WI38 (cell line): ENCODE data around the gene CCDC187.

Experiments
- H3K4me3 ChIP-seq: 2 replicates; pipeline ENCODE4 v1.5.1; 2011; ENCODE audit warnings: low read depth, mild to moderate bottlenecking, control low read depth, low read length
- TF ChIP-seq, protein P1 (sequence below): IDR thresholded peaks from 2 replicates; pipeline ENCODE4 v1.5.1; 2012; ENCODE audit warnings: low read depth, mild to moderate bottlenecking, control low read depth, low read length

The CCDC187 gene

DNA sequence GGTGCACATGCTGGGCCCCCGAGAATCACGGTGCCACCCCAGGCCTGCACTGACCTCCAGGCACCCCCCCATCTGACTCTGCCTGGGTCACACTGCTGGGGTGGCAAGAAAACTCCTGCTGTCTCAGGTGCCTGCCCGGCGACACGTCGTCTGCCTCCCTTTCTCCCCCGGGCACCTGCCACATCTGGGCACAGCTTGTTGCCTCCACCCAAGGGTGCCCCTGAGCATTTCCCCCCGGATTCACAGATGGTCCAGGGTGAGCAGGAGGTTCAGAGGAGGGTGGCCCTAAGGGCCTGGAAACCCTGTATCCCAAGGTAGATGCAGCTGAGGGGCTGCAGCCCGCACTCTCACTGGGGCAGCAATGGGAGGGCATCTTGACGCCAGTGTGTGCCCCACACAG lies 43.4 kb downstream of the CCDC187 start:
- no peak overlapping the region for H3K4me3 ChIP-seq
- TF ChIP-seq, protein P1, sequence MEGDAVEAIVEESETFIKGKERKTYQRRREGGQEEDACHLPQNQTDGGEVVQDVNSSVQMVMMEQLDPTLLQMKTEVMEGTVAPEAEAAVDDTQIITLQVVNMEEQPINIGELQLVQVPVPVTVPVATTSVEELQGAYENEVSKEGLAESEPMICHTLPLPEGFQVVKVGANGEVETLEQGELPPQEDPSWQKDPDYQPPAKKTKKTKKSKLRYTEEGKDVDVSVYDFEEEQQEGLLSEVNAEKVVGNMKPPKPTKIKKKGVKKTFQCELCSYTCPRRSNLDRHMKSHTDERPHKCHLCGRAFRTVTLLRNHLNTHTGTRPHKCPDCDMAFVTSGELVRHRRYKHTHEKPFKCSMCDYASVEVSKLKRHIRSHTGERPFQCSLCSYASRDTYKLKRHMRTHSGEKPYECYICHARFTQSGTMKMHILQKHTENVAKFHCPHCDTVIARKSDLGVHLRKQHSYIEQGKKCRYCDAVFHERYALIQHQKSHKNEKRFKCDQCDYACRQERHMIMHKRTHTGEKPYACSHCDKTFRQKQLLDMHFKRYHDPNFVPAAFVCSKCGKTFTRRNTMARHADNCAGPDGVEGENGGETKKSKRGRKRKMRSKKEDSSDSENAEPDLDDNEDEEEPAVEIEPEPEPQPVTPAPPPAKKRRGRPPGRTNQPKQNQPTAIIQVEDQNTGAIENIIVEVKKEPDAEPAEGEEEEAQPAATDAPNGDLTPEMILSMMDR = no peak

DNA sequence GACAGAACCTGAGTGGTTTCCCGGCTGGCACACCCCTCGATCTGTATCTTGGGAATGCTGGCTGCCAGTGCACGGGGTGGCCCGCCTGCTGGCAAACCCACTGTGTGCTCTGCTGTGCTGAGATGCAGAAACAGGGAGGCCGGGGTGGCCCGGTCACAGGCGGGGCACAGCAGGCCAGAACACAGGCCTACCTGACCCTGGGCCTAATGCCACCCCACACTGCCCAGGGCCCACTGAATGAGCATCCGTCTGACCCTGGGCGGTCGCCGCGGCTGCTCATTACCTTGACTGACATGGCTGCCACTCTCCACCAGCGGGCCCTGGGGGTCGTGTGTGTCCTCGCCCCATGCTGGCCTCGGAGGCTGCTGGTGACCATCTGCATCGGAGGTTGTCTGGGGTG lies 44.1 kb downstream of the CCDC187 start:
- TF ChIP-seq, protein P1 = no peak
- H3K4me3 ChIP-seq = no peak overlapping the region

DNA sequence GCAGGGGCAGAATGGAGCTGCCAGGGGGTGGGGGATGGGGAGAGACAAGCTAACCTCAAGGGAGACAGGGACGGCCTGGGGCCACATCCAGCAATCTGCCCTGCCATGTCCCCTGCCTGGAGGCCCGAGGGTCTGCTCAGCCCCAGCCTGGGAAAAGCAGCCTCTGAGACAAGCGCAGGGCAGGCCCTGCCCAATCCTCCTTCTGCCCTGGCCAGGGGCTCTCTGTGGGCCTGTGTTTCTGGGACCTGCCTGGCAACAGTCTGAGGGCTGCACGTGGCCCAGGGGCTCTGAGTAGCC lies 44.4 kb downstream of the CCDC187 start:
- no peak overlapping the region for H3K4me3 ChIP-seq
- TF ChIP-seq, protein P1 = no peak

DNA sequence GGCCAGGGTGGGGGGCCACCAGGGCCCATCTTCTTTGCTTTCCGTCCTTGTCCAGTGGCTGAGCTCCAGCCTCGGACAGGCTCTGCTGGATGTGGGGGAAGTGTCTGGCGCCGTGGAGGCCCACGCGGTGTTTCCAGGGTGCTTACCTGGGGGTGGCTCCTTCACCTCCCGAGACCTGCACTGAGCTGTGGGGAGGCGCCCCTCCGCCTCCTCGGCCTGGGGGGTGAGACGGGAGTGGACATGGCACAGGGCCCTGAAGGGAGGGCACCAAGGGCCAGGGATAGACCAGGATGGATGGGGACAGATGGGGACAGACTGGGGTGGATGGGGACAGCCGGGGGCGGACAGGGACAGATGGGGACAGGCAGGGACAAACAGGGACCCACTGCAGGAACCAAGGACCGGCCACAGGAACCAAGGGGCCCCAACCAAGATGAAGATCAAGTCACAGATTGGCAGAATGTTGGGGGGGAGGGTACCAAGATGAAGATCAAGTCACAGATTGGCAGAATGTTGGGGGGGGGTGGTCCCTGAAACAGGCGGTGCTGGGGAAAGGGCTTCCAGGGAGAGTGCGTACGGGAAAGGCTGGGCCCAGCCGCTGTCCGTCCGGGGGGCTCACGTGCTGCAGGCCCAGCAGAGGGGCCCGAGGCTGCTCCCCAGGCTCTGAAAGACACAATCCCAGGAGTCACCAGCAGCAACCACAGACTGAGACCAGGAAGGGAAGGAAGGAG lies 44.9 kb downstream of the CCDC187 start:
- TF ChIP-seq, protein P1 = no peak
- no peak overlapping the region for H3K4me3 ChIP-seq

DNA sequence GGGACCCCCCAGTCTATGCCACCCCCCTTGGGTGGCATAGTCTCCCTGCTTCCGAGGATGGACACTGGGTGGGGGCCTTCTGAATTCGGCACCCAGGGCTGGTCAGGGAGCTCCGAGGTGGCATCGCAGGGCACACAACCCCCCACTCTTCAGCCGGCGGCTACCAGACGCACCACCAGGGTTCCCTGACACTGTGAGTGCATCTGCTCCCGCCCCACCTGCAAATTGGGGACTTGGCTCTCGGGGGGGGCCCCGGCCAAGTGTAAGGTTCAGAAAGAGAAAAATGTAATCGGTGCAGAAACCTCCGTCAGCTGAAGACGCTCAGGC lies 45.6 kb downstream of the CCDC187 start:
- no peak overlapping the region for H3K4me3 ChIP-seq
- TF ChIP-seq, protein P1 = no peak

DNA sequence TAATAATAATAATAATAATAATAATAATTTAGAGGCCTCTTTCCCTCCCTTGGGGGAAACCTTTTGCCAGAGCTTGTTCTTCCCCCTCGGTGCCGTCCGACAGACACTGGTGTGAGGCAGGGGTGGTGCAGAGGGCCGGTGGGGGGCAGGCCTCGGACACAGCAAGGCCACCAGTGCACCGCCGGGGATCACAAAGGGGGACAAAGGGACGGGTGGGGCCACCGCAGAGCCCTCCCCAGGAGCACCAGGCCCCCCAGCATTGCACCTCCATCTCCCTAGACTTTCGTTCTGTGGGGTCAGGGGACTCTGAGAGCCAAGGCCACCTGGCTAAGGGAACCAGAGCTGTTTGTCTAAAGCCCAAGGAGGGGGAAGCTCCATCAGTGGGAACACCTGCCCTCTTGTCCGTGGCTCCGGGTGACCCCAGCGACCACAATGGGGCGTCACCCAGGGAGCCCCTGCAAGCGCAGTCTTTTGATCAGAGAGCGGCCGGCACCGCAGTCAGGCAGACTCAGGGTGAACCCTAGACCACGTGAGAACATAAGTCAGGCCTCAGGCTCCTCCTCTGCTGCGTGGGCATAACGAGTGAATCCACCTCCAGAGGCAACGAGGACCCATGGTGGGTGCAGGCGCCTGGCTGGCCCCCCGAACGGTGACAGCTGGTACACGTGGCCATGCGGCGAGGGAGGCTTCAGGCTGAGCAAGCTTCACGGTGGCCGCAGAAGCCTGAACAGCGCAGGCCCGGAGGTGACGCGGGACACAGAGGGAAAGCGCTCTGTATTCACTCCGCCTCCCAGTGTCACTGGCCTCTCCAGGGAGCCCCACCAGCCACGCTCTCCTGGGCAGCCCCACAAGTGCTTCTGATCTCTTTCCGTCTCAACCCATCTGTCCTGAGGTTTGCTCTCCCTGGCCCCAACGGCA lies 46.3 kb downstream of the CCDC187 start:
- TF ChIP-seq, protein P1 = no peak

More for the DNA sequence above, 46.3 kb downstream of the CCDC187 start:
- no peak overlapping the region for H3K4me3 ChIP-seq
